ENCODE results near the gene ZAR1.

GRCh38 chr4:48490012-48490679, at the start of gene ZAR1:
- TF ChIP-seq, protein P1, sequence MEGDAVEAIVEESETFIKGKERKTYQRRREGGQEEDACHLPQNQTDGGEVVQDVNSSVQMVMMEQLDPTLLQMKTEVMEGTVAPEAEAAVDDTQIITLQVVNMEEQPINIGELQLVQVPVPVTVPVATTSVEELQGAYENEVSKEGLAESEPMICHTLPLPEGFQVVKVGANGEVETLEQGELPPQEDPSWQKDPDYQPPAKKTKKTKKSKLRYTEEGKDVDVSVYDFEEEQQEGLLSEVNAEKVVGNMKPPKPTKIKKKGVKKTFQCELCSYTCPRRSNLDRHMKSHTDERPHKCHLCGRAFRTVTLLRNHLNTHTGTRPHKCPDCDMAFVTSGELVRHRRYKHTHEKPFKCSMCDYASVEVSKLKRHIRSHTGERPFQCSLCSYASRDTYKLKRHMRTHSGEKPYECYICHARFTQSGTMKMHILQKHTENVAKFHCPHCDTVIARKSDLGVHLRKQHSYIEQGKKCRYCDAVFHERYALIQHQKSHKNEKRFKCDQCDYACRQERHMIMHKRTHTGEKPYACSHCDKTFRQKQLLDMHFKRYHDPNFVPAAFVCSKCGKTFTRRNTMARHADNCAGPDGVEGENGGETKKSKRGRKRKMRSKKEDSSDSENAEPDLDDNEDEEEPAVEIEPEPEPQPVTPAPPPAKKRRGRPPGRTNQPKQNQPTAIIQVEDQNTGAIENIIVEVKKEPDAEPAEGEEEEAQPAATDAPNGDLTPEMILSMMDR (IDR thresholded peaks at IDR 0.05; ENCODE audit: poor library complexity) = no peak
- peak; percentile 33 for TF ChIP-seq EZH2phosphoT487 (IDR thresholded peaks at IDR 0.05; ENCODE audit: low read depth, severe bottlenecking, unreplicated experiment)

Data from hepatocyte (in vitro differentiated cells).